Liver (tissue), 9 donors: Measurements from ENCODE around the gene ADGRG3. TPM values are rescaled to one million over a fixed set of nuclear protein-coding genes. Genes with fewer than 3 reads are reported as not detected.
A peak's percentile ranks its signal among the peaks of the same experiment; 100 is the strongest.

ENCODE experiments used
- DNase-seq: peaks from one replicate; pipeline ENCODE4 v3.0.0-alpha.2; 2017; ENCODE audit warnings: low spot score
- H3K27ac ChIP-seq, 2 donors: one replicate each; pipeline ENCODE4 v1.7.0; 2013; ENCODE audit warnings: inconsistent platforms in 2 of 2, low read length in 2 of 2, control low read depth in 1 of 2, low read depth in 1 of 2, mild to moderate bottlenecking in 1 of 2
- H3K27me3 ChIP-seq, 4 donors: one replicate each; pipeline versions ENCODE4 v1.6.1 to v1.7.0; 2013; ENCODE audit warnings: low read length in 3 of 4, inconsistent platforms in 1 of 4, mild to moderate bottlenecking in 1 of 4, moderate library complexity in 1 of 4; ENCODE audit not compliant: control insufficient read depth in 4 of 4, insufficient read depth in 4 of 4
- H3K36me3 ChIP-seq, 4 donors: one replicate each; pipeline versions ENCODE4 v1.6.1 to v1.7.0; 2013; ENCODE audit warnings: low read length in 3 of 4, mild to moderate bottlenecking in 3 of 4, low read depth in 1 of 4, moderate library complexity in 1 of 4; ENCODE audit not compliant: control insufficient read depth in 4 of 4, insufficient read depth in 3 of 4
- H3K4me1 ChIP-seq, 4 donors: one replicate each; pipeline versions ENCODE4 v1.6.1 to v1.7.0; 2013; ENCODE audit warnings: low read length in 3 of 4, mild to moderate bottlenecking in 3 of 4, moderate library complexity in 1 of 4; ENCODE audit not compliant: control insufficient read depth in 4 of 4, insufficient read depth in 4 of 4
- H3K4me3 ChIP-seq, 3 donors: one replicate each; pipeline versions ENCODE4 v1.6.1 to v1.7.0; 2013; ENCODE audit warnings: low read length in 3 of 3, control low read depth in 1 of 3, low read depth in 1 of 3, mild to moderate bottlenecking in 1 of 3
- H3K9ac ChIP-seq, 2 donors: one replicate each; pipeline ENCODE4 v1.7.0; 2013; ENCODE audit warnings: low read length in 2 of 2, mild to moderate bottlenecking in 2 of 2, moderate library complexity in 2 of 2, control low read depth in 1 of 2, low read depth in 1 of 2
- H3K9me3 ChIP-seq, 4 donors: one replicate each; pipeline versions ENCODE4 v1.6.1 to v1.7.0; 2013; ENCODE audit warnings: low read length in 3 of 4; ENCODE audit not compliant: control insufficient read depth in 4 of 4
- FOXA2 ChIP-seq: IDR thresholded peaks from 2 replicates; pipeline ENCODE4 v1.6.1; 2016; ENCODE audit warnings: antibody characterized with exemption
- GABPA ChIP-seq, 2 donors: IDR thresholded peaks in 1 of 2; conservative IDR thresholded peaks in 1 of 2; 2 replicates each; pipeline ENCODE4 v1.6.1; 2016; ENCODE audit warnings: antibody characterized with exemption in 2 of 2, mild to moderate bottlenecking in 1 of 2, moderate library complexity in 1 of 2
- HNF4A ChIP-seq, 2 donors: conservative IDR thresholded peaks; 2 replicates each; pipeline ENCODE4 v1.6.1; 2016; ENCODE audit warnings: antibody characterized with exemption in 2 of 2, mild to moderate bottlenecking in 2 of 2
- MAX ChIP-seq: IDR thresholded peaks from 2 replicates; pipeline ENCODE4 v1.6.1; 2016; ENCODE audit warnings: antibody characterized with exemption
- NR2F2 ChIP-seq: IDR thresholded peaks from 2 replicates; pipeline ENCODE4 v1.6.1; 2016; ENCODE audit warnings: antibody characterized with exemption
- RAD21 ChIP-seq, 2 donors: IDR thresholded peaks; 2 replicates each; pipeline ENCODE4 v1.6.1; 2016; ENCODE audit warnings: antibody characterized with exemption in 2 of 2, mild to moderate bottlenecking in 2 of 2
- RXRA ChIP-seq, 2 donors: IDR thresholded peaks; 2 replicates each; pipeline ENCODE4 v1.6.1; 2017 to 2018; ENCODE audit warnings: antibody characterized with exemption in 2 of 2, mild to moderate bottlenecking in 1 of 2
- SP1 ChIP-seq: IDR thresholded peaks from 2 replicates; pipeline ENCODE4 v1.6.1; 2018; ENCODE audit warnings: antibody characterized with exemption, mild to moderate bottlenecking
- TAF1 ChIP-seq: conservative IDR thresholded peaks from 2 replicates; pipeline ENCODE4 v1.6.1; 2016; ENCODE audit warnings: antibody characterized with exemption, mild to moderate bottlenecking
- WGBS: extraction: QIAGEN DNeasy Blood & Tissue Kit; methylation state at CpG from one replicate; pipeline ENCODE4 v1.1.7; 2013; 5-methylcytosine and 5-hydroxymethylcytosine counted together
- polyA plus RNA-seq, 2 donors: library from polyadenylated mRNA; stranded (reverse) in 1 of 2; unstranded in 1 of 2; fragments of 200-250 nt in 1 of 2; fragments of >200 nt in 1 of 2; fragmentation: Nextera tagmentation in 1 of 2; extraction: Ambion mirVana in 1 of 2; gene quantifications; one replicate each; pipeline versions ENCODE4 v1.2.1 to v1.2.3, GENCODE V29; 2013 to 2015
- total RNA-seq, 2 donors: library from RNA; depleted of rRNA; stranded (reverse); fragments of >200 nt; gene quantifications; one replicate each; pipeline ENCODE4 v1.2.3, GENCODE V29; 2014
- TF ChIP-seq, protein P1 (sequence below): IDR thresholded peaks from 2 replicates; pipeline ENCODE4 v1.6.1; 2016; ENCODE audit warnings: antibody characterized with exemption, mild to moderate bottlenecking
- donor health status: healthy.
- donor health status: healthy.
- donor health status: healthy.
- donor health status: healthy.
- donor health status: healthy.

The ADGRG3 gene
- total and polyA plus RNA-seq, 4 donors, result 0.52 to 3.2 (median 1.0) TPM

- TF ChIP-seq, protein P1, sequence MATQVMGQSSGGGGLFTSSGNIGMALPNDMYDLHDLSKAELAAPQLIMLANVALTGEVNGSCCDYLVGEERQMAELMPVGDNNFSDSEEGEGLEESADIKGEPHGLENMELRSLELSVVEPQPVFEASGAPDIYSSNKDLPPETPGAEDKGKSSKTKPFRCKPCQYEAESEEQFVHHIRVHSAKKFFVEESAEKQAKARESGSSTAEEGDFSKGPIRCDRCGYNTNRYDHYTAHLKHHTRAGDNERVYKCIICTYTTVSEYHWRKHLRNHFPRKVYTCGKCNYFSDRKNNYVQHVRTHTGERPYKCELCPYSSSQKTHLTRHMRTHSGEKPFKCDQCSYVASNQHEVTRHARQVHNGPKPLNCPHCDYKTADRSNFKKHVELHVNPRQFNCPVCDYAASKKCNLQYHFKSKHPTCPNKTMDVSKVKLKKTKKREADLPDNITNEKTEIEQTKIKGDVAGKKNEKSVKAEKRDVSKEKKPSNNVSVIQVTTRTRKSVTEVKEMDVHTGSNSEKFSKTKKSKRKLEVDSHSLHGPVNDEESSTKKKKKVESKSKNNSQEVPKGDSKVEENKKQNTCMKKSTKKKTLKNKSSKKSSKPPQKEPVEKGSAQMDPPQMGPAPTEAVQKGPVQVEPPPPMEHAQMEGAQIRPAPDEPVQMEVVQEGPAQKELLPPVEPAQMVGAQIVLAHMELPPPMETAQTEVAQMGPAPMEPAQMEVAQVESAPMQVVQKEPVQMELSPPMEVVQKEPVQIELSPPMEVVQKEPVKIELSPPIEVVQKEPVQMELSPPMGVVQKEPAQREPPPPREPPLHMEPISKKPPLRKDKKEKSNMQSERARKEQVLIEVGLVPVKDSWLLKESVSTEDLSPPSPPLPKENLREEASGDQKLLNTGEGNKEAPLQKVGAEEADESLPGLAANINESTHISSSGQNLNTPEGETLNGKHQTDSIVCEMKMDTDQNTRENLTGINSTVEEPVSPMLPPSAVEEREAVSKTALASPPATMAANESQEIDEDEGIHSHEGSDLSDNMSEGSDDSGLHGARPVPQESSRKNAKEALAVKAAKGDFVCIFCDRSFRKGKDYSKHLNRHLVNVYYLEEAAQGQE, result no peak
- TF ChIP-seq FOXA2 (no peak), NR2F2 (no peak), MAX (no peak), GABPA (IDR thresholded peaks at IDR 0.05 in 1 of 2, conservative IDR thresholded peaks at IDR 0.05 in 1 of 2) (no peak)
These were observed 31.9 kb upstream of the ADGRG3 start (continued) for GRCh38 chr16:57636184-57636583.

GRCh38 chr16:57637020-57637419, 31.1 kb upstream of the ADGRG3 start:
- no peak overlapping the region for H3K9ac ChIP-seq
- no peaks in the 10 kb centered on the region for H3K9me3 ChIP-seq
- no peaks in the 10 kb centered on the region for H3K36me3 ChIP-seq
- TF ChIP-seq SP1 (no peak), NR2F2 (no peak), HNF4A (conservative IDR thresholded peaks at IDR 0.05) (no peak), RAD21 (IDR thresholded peaks at IDR 0.05) (no peak), FOXA2 (no peak)
- WGBS, result 83% methylated on average over 8 of the region's 8 CpGs
- H3K4me1 ChIP-seq, result peaks cover 4 to 22% (median 12%) of the 10 kb centered on the region in 4 donors
- no peak for DNase-seq
- no peaks in the 10 kb centered on the region for H3K27me3 ChIP-seq
- H3K4me3 ChIP-seq, result no peak overlapping the region
- H3K27ac ChIP-seq, result no peak overlapping the region

DNA sequence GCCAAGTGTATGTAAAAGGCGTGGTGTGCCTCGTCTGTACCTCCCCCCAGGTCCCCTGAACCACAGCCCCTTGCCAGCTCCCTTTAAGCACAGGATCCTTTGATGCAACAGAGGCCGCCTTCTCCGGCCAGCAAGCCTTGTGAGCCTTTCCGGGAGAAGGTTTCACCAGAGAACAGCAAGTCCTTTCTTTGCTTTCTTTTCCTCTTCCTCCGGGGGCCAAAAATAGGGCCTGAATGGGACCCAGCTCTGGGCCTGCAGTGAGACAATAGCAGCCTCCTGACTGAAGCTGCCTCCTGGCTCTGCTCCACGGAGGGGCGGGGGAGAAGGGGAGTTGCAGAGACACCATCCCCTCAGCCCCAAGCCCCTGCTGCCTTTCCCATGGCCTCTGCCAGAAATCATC, 30.7 kb upstream of the ADGRG3 start:
- TF ChIP-seq NR2F2, result peak; percentile 39
- no peak for TF ChIP-seq GABPA (IDR thresholded peaks at IDR 0.05 in 1 of 2, conservative IDR thresholded peaks at IDR 0.05 in 1 of 2)
- peak; percentile 43 for TF ChIP-seq SP1
- DNase-seq, result no peak
- H3K4me1 ChIP-seq, result peaks cover 4 to 22% (median 12%) of the 10 kb centered on the region in 4 donors
- H3K27ac ChIP-seq, result no peak overlapping the region
- no peaks in the 10 kb centered on the region for H3K36me3 ChIP-seq
- no peaks in the 10 kb centered on the region for H3K27me3 ChIP-seq
- 73% methylated on average over 8 of the region's 8 CpGs for WGBS
- no peak overlapping the region for H3K9ac ChIP-seq
- no peak overlapping the region for H3K4me3 ChIP-seq
- H3K9me3 ChIP-seq, result no peaks in the 10 kb centered on the region

- TF ChIP-seq TAF1 (no peak), RXRA (IDR thresholded peaks at IDR 0.05) (no peak)
- WGBS, result 90% methylated on average over 6 of the region's 6 CpGs
- no peak overlapping the region for H3K9ac ChIP-seq
- no peaks in the 10 kb centered on the region for H3K27me3 ChIP-seq
- DNase-seq, result no peak
- no peaks in the 10 kb centered on the region for H3K36me3 ChIP-seq
- H3K4me1 ChIP-seq, result peaks cover 4 to 22% (median 12%) of the 10 kb centered on the region in 4 donors
- no peaks in the 10 kb centered on the region for H3K9me3 ChIP-seq
- no peak overlapping the region for H3K27ac ChIP-seq
- no peak overlapping the region for H3K4me3 ChIP-seq
These were observed 30.1 kb upstream of the ADGRG3 start for GRCh38 chr16:57637965-57638364.
